Esophagus squamous epithelium (tissue), 5 donors: ENCODE results near the gene FAM20A. TPM values are rescaled to one million over a fixed set of nuclear protein-coding genes. Genes with fewer than 3 reads are reported as not detected.
A peak's percentile ranks its signal among the peaks of the same experiment; 100 is the strongest.
"Not testable (repeated sequence)": the region's sequence is repeated elsewhere in the genome, so short reads cannot be mapped to it uniquely, and the experiment has no call there.

Experiments
- DNase-seq: peaks from one replicate; lab custom pipeline; 2025; lab: John Stamatoyannopoulos, UW
- H3K27ac ChIP-seq, 4 donors: fragments of 200-600 bp; sonication (generic); one replicate each; pipeline ENCODE4 v1.5.1; 2016 to 2019; ENCODE audit warnings: mild to moderate bottlenecking in 1 of 4
- H3K27me3 ChIP-seq, 4 donors: fragments of 200-600 bp; sonication (generic); 1 replicate in 3 of 4; 2 replicates in 1 of 4; pipeline versions ENCODE4 v1.5.1 to v1.6.0; 2017 to 2021; ENCODE audit warnings: antibody characterized with exemption in 1 of 4
- H3K36me3 ChIP-seq, 3 donors: fragments of 200-600 bp; sonication (generic); one replicate each; pipeline ENCODE4 v1.5.1; 2016 to 2019
- H3K4me1 ChIP-seq, 3 donors: fragments of 200-600 bp; sonication (generic); one replicate each; pipeline ENCODE4 v1.5.1; 2017 to 2019
- H3K4me3 ChIP-seq, 4 donors: fragments of 200-600 bp; sonication (generic); 1 replicate in 3 of 4; 2 replicates in 1 of 4; pipeline ENCODE4 v1.5.1; 2016 to 2019; ENCODE audit warnings: mild to moderate bottlenecking in 2 of 4, moderate library complexity in 1 of 4
- H3K9me3 ChIP-seq, 3 donors: fragments of 200-600 bp; sonication (generic); one replicate each; pipeline ENCODE4 v1.5.1; 2016 to 2019
- CTCF ChIP-seq, 6 experiments: fragments of 450-650 bp in 4 of 6; fragments of 200-600 bp in 2 of 6; sonication (generic) in 2 of 6; IDR thresholded peaks; one replicate each; pipeline ENCODE4 v1.5.1; 2016 to 2019; ENCODE audit warnings: antibody characterized with exemption in 6 of 6, mild to moderate bottlenecking in 4 of 6, moderate library complexity in 4 of 6
- POLR2A ChIP-seq, 4 donors: fragments of 450-650 bp; IDR thresholded peaks; one replicate each; pipeline ENCODE4 v1.6.1; 2017; ENCODE audit warnings: antibody characterized with exemption in 4 of 4, mild to moderate bottlenecking in 4 of 4, moderate library complexity in 3 of 4
- WGBS, 2 donors: methylation state at CpG; one replicate each; pipeline ENCODE4 v1.1.5; 2018; 5-methylcytosine and 5-hydroxymethylcytosine counted together
- intact Hi-C: fragments of 100-400 bp; cut with DNase I; formaldehyde crosslinking; loops from one replicate; pipeline ENCODE4 v1.15.0; 2022
- total RNA-seq, 4 donors: library from RNA; depleted of rRNA; stranded (reverse); fragments of >200 nt; gene quantifications; one replicate each; pipeline ENCODE4 v1.1.0, GENCODE V29; 2016
- donor health status: DM: yes; HTN: yes; CAD: no.

Gene FAM20A
- total RNA-seq, 4 donors from 2014 or later: 4.0 to 15.3 (median 7.8) TPM

- Histone ChIP-seq H3K4me1 (peaks cover 0 to 16% (median under 1%) of the 10 kb centered on the region in 3 donors), H3K27me3 (no peaks in the 10 kb centered on the region), H3K36me3 (no peaks in the 10 kb centered on the region), H3K9me3 (no peaks in the 10 kb centered on the region), H3K4me3 (no peak overlapping the region), H3K27ac (peak overlapping the region in 2 of 4 donors; percentile 47 to 75)
- DNase-seq: no peak
- WGBS, 2 donors: 40 to 57% methylated on average over 7 of the region's 7 CpGs
- intact Hi-C loops: no loop called here
- TF ChIP-seq CTCF (IDR thresholded peaks at IDR 0.05): no peak
- no peak for TF ChIP-seq POLR2A (IDR thresholded peaks at IDR 0.05)
Measured at GRCh38 chr17:68498479-68499326, 102.5 kb downstream of the FAM20A start.

- Histone ChIP-seq H3K27ac (peak overlapping the region in 2 of 4 donors; percentile 47 to 75), H3K36me3 (no peaks in the 10 kb centered on the region), H3K9me3 (no peaks in the 10 kb centered on the region), H3K4me1 (peaks cover 3 to 24% (median 8%) of the 10 kb centered on the region in 3 donors), H3K4me3 (no peak overlapping the region), H3K27me3 (no peaks in the 10 kb centered on the region)
- no peak for DNase-seq
- WGBS, 2 donors: 20 to 23% methylated on average over 3 of the region's 3 CpGs
- TF ChIP-seq POLR2A (IDR thresholded peaks at IDR 0.05): no peak
- TF ChIP-seq CTCF (IDR thresholded peaks at IDR 0.05): no peak
- intact Hi-C loops: no loop called here
Measured at GRCh38 chr17:68497885-68498319, 103.3 kb downstream of the FAM20A start.

- no peak for TF ChIP-seq POLR2A (IDR thresholded peaks at IDR 0.05)
- TF ChIP-seq CTCF (IDR thresholded peaks at IDR 0.05): no peak
- Histone ChIP-seq H3K27ac (no peak overlapping the region), H3K9me3 (no peaks in the 10 kb centered on the region), H3K27me3 (no peaks in the 10 kb centered on the region), H3K36me3 (no peaks in the 10 kb centered on the region), H3K4me1 (peaks cover 4 to 50% (median 25%) of the 10 kb centered on the region in 3 donors), H3K4me3 (no peak overlapping the region)
- WGBS, 2 donors: 91% methylated on average over 4 of the region's 4 CpGs
- intact Hi-C loops: no loop called here
- no peak for DNase-seq
Measured at GRCh38 chr17:68495081-68495480, 106.1 kb downstream of the FAM20A start.

GRCh38 chr17:68492394-68493054 is 108.6 kb downstream of the FAM20A start:
- DNase-seq, intact Hi-C loops, H3K36me3 ChIP-seq, H3K27me3 ChIP-seq, H3K9me3 ChIP-seq: not testable (repeated sequence)
- H3K4me3 ChIP-seq: peak overlapping the region in 2 of 4 donors; percentile 10 to 43
- WGBS, 2 donors: 55 to 84% methylated on average over 6 to 7 of the region's 8 CpGs
- H3K4me1 ChIP-seq: peaks cover 4 to 36% (median 25%) of the 10 kb centered on the region in 3 donors
- peak overlapping the region; percentile 48 to 72 (median 66) for H3K27ac ChIP-seq

- H3K27ac ChIP-seq: peak overlapping the region; percentile 48 to 72 (median 66)
- peaks cover 4 to 36% (median 25%) of the 10 kb centered on the region in 3 donors for H3K4me1 ChIP-seq
- DNase-seq: no peak
- 26 to 45% methylated on average over 12 of the region's 12 CpGs for WGBS, 2 donors
- H3K36me3 ChIP-seq: no peaks in the 10 kb centered on the region
- H3K9me3 ChIP-seq: no peaks in the 10 kb centered on the region
- intact Hi-C loops: no loop called here
- H3K4me3 ChIP-seq: peak overlapping the region in 2 of 4 donors; percentile 10 to 43
- H3K27me3 ChIP-seq: peaks cover 0 to 3% (median 0%) of the 10 kb centered on the region in 4 donors
- TF ChIP-seq POLR2A (IDR thresholded peaks at IDR 0.05): no peak
- no peak for TF ChIP-seq CTCF (IDR thresholded peaks at IDR 0.05)
Measured at GRCh38 chr17:68491381-68492231, 109.6 kb downstream of the FAM20A start.
